PC-3 (cell line): ENCODE results near the gene SNCG. TPM values are rescaled to one million over a fixed set of nuclear protein-coding genes. Genes with fewer than 3 reads are reported as not detected.
A peak's percentile ranks its signal among the peaks of the same experiment; 100 is the strongest.

Experiments used
- ATAC-seq: fragments of 200-7000 bp; cut with Tn5 transposase; 2 replicates; pipeline ENCODE4 v1.9.1; 2020; ENCODE audit warnings: mild to moderate bottlenecking, moderate library complexity
- BruUV-seq: library from RNA; stranded (reverse); fragments of 400-500 nt; replicated peaks from 2 replicates; lab custom pipeline; 2021; lab: Mats Ljungman, UMichigan
- CTCF ChIA-PET: fragments of 300-600 bp; sonication (Branson Sonifier 250); formaldehyde crosslinking; loops from one replicate; lab custom pipeline; 2022; ENCODE audit warnings: antibody characterized with exemption; lab: Charles Lee
- POLR2A ChIA-PET: fragments of 300-600 bp; sonication (Branson Sonifier 250); formaldehyde crosslinking; loops from one replicate; lab custom pipeline; 2022; ENCODE audit warnings: antibody characterized with exemption; ENCODE audit not compliant: unreplicated experiment; lab: Charles Lee
- DNase-seq: peaks from one replicate; pipeline ENCODE4 v3.0.0-alpha.2; 2015
- H2AFZ ChIP-seq: fragments of 300-600 bp; sonication (generic); 2 replicates; pipeline ENCODE4 v1.6.0; 2016; ENCODE audit warnings: antibody characterized with exemption, low read length
- H3F3A ChIP-seq: fragments of 300-600 bp; sonication (generic); one replicate; pipeline ENCODE4 v1.6.0; 2017; ENCODE audit warnings: antibody characterized with exemption, low read length, control low read depth, mild to moderate bottlenecking; ENCODE audit not compliant: unreplicated experiment
- H3K27ac ChIP-seq: fragments of 300-600 bp; sonication (generic); 2 replicates; pipeline ENCODE4 v1.5.1; 2016; ENCODE audit warnings: mild to moderate bottlenecking, low read length
- H3K27me3 ChIP-seq: fragments of 300-600 bp; sonication (generic); 2 replicates; pipeline ENCODE4 v1.6.1; 2016; ENCODE audit warnings: low read length, mixed read lengths
- H3K36me3 ChIP-seq: fragments of 300-600 bp; sonication (generic); 2 replicates; pipeline ENCODE4 v1.6.1; 2016; ENCODE audit warnings: low read depth, mixed run types, low read length, mixed read lengths
- H3K4me1 ChIP-seq: fragments of 300-600 bp; sonication (generic); 2 replicates; pipeline ENCODE4 v1.5.1; 2016; ENCODE audit warnings: low read length; ENCODE audit not compliant: insufficient read depth
- H3K4me2 ChIP-seq: fragments of 300-600 bp; sonication (generic); 2 replicates; pipeline ENCODE4 v1.6.0; 2016; ENCODE audit warnings: low read length
- H3K4me3 ChIP-seq: fragments of 300-600 bp; sonication (generic); 2 replicates; pipeline ENCODE4 v1.5.1; 2016; ENCODE audit warnings: mild to moderate bottlenecking, low read length, mixed read lengths
- H3K79me2 ChIP-seq: fragments of 300-600 bp; sonication (generic); 2 replicates; pipeline ENCODE4 v1.6.1; 2017; ENCODE audit warnings: low read length, mixed read lengths
- H3K9ac ChIP-seq: fragments of 300-600 bp; sonication (generic); 2 replicates; pipeline ENCODE4 v1.6.0; 2016; ENCODE audit warnings: mild to moderate bottlenecking, low read length
- H3K9me2 ChIP-seq: fragments of 300-600 bp; sonication (generic); replicated peaks from 2 replicates; pipeline ENCODE4 v1.6.1; 2016; ENCODE audit warnings: mixed run types, low read length, mixed read lengths
- H3K9me3 ChIP-seq: fragments of 300-600 bp; sonication (generic); 2 replicates; pipeline ENCODE4 v1.6.1; 2016; ENCODE audit warnings: low read length, mixed read lengths
- H4K20me1 ChIP-seq: fragments of 300-600 bp; sonication (generic); 2 replicates; pipeline ENCODE4 v1.6.1; 2016; ENCODE audit warnings: low read length, mixed read lengths
- CTCF ChIP-seq: fragments of 300-600 bp; sonication (generic); conservative IDR thresholded peaks from 2 replicates; pipeline ENCODE4 v1.5.1; 2017; ENCODE audit warnings: antibody characterized with exemption, low read depth, mild to moderate bottlenecking, low read length
- EZH2 ChIP-seq: fragments of 300-600 bp; sonication (generic); IDR thresholded peaks from one replicate; pipeline ENCODE4 v1.6.1; 2017; ENCODE audit warnings: antibody characterized with exemption, mild to moderate bottlenecking, low read length; ENCODE audit not compliant: unreplicated experiment
- EZH2phosphoT487 ChIP-seq: fragments of 300-600 bp; sonication (generic); IDR thresholded peaks from 2 replicates; pipeline ENCODE4 v1.6.1; 2018; ENCODE audit warnings: mild to moderate bottlenecking, antibody characterized with exemption, low read length, borderline replicate concordance
- intact Hi-C: fragments of 100-400 bp; cut with micrococcal nuclease; formaldehyde crosslinking; loops from 2 replicates; pipeline ENCODE4 v1.9.0; 2023
- total RNA-seq: library from RNA; depleted of rRNA; stranded (reverse); fragments of >200 nt; gene quantifications from 2 replicates; pipeline ENCODE4 v1.2.3, GENCODE V29; 2014

The SNCG gene
- total RNA-seq, 1 experiment from 2014 or later, result 2.7 TPM

- no peaks in the 10 kb centered on the region for H3K9me2 ChIP-seq
- no peak within 1 kb of the TSS for H3K27ac ChIP-seq
- intact Hi-C loops, result no loop called here
- peaks cover 33% of the 10 kb centered on the region for H3K4me1 ChIP-seq
- H3K79me2 ChIP-seq, result no peaks in the 10 kb centered on the region
- no peak within 1 kb of the TSS for H2AFZ ChIP-seq
- POLR2A ChIA-PET, result no interaction called here
- no peak for TF ChIP-seq EZH2
- TF ChIP-seq EZH2phosphoT487, result no peak
- TF ChIP-seq CTCF, result no peak
- no peak within 1 kb of the TSS for H3K4me2 ChIP-seq
- no peaks in the 10 kb centered on the region for H3F3A ChIP-seq
- no peaks in the 10 kb centered on the region for H3K27me3 ChIP-seq
- H3K9me3 ChIP-seq, result no peaks in the 10 kb centered on the region
- H3K36me3 ChIP-seq, result no peaks in the 10 kb centered on the region
- DNase-seq, result no peak
- no TSS peak for BruUV-seq
- no peak within 1 kb of the TSS for H3K9ac ChIP-seq
- H4K20me1 ChIP-seq, result no peaks in the 10 kb centered on the region
- CTCF ChIA-PET, result no interaction called here
- no peak within 1 kb of the TSS for H3K4me3 ChIP-seq
- no peak for ATAC-seq
Measured at GRCh38 chr10:86957471-86958115, 806 bp upstream of the SNCG start, which contains the start of gene MMRN2. Gene MMRN2 (minus strand): TSS chr10:86957615. CDS start chr10:86957541, 74 bp downstream.

DNA sequence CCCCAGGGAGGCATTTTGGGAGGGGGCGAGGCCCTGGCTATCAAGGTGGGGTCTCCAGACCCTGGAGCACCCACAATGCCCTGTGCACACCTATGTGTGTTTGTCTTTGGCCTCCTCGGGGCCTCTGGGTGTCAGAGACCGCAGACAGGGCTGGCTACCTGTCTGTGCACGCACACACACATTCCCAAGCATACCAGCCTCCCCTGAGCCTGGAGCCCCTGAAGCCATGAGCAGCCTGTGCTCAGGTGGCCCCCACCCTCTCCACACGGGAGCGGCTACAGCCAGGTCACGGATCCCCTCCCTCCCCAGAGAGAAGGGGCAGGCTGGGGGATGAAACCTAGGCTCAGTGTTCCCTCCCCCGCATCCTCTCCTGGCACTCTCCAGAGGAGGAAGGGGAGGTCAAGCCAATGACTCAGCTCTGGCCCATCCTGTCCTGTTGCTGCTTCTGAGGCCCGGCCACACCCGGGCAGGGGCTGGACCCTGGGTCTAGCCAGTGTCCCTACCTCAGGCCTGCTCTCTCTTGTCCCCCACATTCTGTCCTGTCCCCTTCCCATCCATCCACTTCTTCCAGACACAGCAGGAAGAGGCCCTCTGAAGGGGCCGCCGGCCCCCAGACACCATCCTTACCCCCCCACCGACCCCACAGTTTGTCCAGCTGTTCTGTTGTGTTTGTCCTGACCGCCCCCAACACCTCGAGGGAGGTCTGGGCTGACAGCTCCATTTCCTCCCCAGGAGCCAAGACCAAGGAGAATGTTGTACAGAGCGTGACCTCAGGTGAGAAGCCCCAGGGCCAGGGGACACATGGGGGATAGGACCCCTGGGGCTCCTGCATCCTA lies 720 bp downstream of the SNCG start:
- peak overlapping the region; percentile 39; the same call in 1 of the 2 replicates for H3K27ac ChIP-seq
- intact Hi-C loops, result no loop called here
- no peak overlapping the region for H3K4me3 ChIP-seq
- no peaks in the 10 kb centered on the region for H3K9me3 ChIP-seq
- TF ChIP-seq EZH2 (no peak), EZH2phosphoT487 (no peak), CTCF (no peak)
- CTCF ChIA-PET, result no interaction called here
- 0 out of 2 replicates have a peak overlapping the region, but pooled peaks have one; percentile 42 for H2AFZ ChIP-seq
- H3K36me3 ChIP-seq, result no peaks in the 10 kb centered on the region
- no TSS peak for BruUV-seq
- no peaks in the 10 kb centered on the region for H3K9me2 ChIP-seq
- no peaks in the 10 kb centered on the region for H4K20me1 ChIP-seq
- no peaks in the 10 kb centered on the region for H3F3A ChIP-seq
- ATAC-seq (peak; percentile 78), DNase-seq (peak; percentile 51)
- POLR2A ChIA-PET, result no interaction called here
- H3K9ac ChIP-seq, result no peak overlapping the region
- H3K4me1 ChIP-seq, result peaks cover 33% of the 10 kb centered on the region
- peak overlapping the region; percentile 57 for H3K4me2 ChIP-seq
- no peaks in the 10 kb centered on the region for H3K27me3 ChIP-seq
- no peaks in the 10 kb centered on the region for H3K79me2 ChIP-seq
